Stimulated activated CD4-positive, alpha-beta T cell treated with anti-CD3 and anti-CD28 coated beads, Interleukin-15, amount 100 ng/mL, for 48 hours (primary cell): ENCODE data around the gene CIART.
"Not testable (repeated sequence)": the region's sequence is repeated elsewhere in the genome, so short reads cannot be mapped to it uniquely, and the experiment has no call there.

ENCODE experiments used
- DNase-seq, 2 donors: peaks; one replicate each; pipeline ENCODE4 v3.0.0-alpha.2; 2020; ENCODE audit warnings: low read depth in 2 of 2

The CIART gene

GRCh38 chr1:150261367-150261766, 21.0 kb upstream of the CIART start:
- no peak for DNase-seq

- no peak for DNase-seq
Measured at GRCh38 chr1:150262388-150263320, 19.7 kb upstream of the CIART start.

- DNase-seq, result no peak
Measured at GRCh38 chr1:150263549-150263948, 18.8 kb upstream of the CIART start.

- DNase-seq, result no peak
Measured at GRCh38 chr1:150267896-150268295, 14.5 kb upstream of the CIART start.

DNA sequence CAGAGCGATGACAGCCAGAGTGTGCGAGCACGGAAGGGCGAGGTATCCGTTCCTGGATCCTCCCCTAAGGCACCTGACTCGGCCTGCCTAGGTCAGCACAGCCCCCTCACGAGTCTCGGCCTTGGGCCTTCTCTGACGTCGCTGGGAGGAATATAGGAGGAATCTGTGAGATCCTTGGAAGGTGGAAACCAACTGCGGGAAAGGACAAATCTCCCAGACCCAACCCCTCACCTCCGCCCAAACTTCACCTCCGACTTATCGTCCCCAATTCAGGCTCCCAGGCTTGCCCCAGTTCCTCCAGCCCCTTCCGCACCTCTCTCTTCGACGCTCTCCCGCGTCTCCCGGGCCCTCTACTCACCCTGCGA, 14.0 kb upstream of the CIART start:
- DNase-seq, result peak in 1 of 2 donors; percentile 11

- peak; percentile 92 to 94 for DNase-seq
Measured at GRCh38 chr1:150268705-150269403, 13.5 kb upstream of the CIART start, which contains the start of gene APH1A. Gene APH1A, minus strand, starts transcription at chr1:150269016. Its CDS starts 206 bp downstream, at chr1:150268810.

GRCh38 chr1:150269451-150269850, 12.9 kb upstream of the CIART start:
- no peak for DNase-seq

DNA sequence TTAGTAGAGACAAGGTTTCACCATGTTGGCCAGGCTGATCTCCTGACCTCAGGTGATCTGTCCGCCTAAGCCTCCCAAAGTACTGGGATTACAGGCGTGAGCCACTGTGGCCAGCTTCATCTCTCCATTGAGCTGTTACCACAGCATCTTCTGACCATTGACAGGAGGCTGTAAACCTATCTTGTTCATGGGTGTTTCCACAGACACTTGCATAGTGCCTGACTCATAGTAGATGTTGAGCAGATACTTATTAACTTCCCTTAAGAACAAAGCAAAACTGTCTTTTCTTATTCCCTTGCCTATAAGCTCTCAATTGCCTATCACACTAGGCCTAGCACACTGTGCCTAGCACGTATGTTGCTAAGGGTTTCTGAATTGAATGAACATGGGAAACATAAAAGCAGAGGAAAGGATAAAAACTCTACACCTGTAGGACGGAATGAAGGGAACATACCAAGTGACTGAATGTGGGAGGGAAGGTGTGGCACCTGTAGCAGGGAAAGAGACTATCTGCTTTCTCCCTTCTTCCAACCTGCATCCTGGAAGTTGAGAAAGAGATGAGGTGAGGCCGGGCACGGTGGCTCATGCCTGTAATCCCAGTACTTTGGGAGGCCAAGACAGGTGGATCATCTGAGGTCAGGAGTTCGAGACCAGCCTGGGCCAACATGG, 10.9 kb upstream of the CIART start:
- no peak for DNase-seq

DNA sequence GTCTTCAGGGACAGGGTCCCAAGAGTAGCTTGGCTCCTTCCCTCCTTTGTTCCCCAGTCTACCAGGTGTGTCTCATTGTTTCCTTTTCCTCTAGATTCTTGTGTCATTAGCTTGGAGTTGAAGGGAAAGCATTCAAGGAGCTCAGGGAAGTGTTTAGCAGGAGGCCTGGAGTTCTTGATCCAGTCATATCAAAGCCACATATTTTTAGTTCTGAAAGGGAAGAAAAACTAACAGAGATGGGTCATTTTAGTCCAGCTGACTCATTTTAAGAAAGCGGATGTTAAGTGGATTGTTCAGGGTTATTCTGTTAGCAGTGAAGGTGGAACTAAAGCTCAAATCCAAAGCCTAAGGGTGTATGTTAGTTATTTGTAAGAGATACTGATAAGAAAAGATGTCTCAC, 9.0 kb upstream of the CIART start:
- no peak for DNase-seq

DNA sequence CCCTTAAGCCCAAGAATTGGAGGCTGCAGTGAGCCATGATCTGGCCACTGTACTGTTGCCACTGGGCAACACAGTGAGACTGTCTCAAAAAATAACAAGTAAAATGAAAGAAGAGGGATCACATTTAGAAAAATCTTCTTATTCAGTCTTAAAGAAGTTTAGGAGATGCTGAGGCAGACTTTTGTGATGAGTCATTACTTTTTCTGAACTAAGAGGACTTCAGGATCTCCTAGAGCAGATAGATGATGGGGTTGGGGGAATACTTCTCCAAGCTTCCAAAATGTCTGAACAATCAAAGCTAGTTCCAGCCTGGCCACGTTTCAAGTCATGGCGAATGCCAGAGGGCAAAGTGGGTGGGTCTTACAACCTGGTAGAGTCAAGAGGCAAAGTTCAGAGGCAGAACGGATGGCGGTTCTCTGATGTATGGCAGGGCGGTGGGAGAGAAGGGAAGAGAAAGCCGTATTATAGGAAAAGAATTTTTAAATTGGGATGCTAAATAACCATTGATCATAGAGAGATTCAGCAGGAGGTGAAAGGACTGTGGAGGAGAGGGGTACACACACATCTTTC, 2.1 kb upstream of the CIART start:
- DNase-seq, result no peak

DNA sequence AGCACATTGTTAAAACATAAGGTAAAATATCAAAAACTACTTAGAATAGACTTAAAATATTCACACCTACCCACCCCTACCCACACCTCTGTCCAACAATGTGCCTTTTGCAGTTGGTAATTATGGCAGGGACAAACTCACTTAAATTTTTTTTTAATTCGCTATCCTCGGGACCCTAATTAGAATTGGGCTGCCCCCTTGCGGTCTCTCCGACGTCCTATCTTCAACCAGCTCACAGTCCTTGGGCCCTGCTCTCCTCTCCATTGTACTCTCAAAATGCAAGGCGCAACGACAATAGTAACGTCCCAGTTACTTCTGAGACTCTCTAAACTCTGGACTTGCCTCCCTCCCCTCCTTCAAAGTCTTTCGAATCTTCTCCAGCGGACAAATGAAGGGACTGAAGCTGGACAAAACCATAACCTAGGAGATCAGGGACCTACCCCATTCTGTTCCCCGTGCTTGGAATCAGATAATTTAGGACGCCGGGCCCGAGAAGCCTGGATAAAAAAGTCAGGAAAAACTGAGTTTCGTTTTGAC, 1.1 kb upstream of the CIART start:
- peak; percentile 23 to 50 for DNase-seq

GRCh38 chr1:150282558-150282958, 204 bp downstream of the CIART start:
- no peak for DNase-seq

DNA sequence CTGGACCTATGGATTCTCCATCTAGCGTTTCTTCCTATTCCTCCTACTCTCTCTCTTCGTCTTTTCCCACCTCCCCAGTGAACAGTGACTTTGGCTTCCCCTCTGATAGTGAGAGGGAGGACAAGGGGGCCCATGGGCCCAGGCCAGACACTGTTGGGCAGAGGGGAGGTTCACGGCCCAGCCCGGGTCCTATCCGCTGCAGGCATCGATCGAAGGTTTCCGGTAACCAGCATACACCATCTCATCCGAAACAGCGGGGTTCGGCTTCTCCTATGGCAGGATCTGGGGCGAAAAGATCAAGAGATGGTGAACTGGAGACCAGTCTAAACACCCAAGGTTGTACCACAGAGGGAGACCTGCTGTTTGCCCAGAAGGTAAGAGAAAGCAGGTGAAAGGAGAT, 906 bp downstream of the CIART start:
- no peak for DNase-seq

DNA sequence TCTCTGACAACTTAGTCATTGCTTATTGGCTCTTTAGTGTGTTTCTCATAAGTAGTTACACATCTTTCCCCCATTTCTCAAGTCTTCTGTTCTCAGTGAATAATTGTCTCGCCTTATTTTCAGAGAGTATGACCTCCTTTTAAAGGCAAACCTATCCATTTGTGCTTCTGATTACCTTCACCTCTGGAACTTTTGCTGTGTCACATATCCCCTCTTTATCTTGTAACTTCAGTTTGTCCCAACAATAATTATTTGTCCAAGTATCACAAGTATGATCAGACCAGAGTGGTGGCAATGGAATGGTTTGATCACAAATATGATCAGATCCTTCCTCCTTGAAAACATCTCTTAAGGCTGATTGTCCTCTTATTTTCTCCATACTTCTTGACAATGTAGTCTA, 6.0 kb downstream of the CIART start:
- no peak for DNase-seq

DNA sequence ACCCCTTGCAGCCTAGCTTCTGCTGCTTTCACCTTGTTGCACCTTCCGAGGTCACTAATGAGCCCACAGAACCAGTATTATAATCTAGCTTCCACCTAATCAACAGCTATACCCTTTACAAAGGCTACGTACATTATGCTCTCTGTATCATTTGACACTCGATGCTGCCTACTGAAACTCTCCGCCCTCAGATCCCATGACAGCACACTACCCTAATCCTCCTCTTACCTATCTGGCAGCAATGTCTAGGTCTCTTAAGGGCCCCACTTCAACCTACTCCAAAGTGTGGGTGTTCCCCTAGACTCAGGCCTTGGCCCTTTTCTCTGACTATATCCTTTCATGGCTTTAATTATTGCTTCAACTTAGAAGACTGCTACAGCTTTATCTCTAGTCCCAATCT, 6.5 kb downstream of the CIART start:
- DNase-seq, result no peak

DNA sequence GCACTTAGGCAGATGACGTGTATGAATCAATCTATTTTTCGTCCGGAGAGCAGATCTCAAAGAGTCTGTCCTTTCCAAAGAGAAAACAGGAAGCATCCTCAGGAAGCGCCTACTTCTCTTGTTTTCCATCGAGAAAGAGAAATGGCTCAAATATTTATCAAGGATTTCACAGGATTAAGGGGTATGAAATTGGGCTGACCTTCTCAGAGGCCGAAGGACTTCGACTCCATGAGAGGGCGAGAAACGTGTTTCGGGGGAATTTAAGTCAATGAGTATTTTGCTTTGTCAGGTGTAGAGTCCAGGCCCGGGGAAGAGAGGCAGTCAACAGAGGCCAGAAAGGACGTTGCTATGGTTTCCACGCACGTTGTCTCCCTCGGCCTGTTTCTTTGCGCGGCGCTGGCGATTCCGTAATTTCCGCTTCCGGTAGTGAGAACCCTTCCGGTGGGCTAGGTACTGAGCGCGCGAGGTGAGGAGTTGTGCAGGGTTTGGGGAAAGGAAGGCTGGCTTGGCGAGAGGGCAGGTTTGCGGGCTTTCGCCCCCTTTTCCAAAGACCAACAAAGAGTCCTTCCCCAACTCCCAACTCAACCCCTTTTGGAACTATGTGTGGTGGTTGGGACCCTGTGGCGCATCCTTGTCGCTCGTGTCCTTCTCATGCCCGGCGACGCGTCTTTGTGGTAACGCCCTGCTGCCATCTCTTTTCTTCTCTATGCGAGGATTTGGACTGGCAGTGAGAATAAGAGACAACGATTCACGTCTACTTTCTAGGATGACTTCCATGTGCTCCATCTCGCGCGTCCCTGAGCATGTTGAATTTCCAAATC, 11.3 kb downstream of the CIART start, which contains the start of gene MRPS21:
MRPS21 (plus strand) TSS at position 429 of the 821 bp plus-strand sequence. CDS start 506 bp downstream, outside the sequence.
- DNase-seq, result peak; percentile 82 to 84

DNA sequence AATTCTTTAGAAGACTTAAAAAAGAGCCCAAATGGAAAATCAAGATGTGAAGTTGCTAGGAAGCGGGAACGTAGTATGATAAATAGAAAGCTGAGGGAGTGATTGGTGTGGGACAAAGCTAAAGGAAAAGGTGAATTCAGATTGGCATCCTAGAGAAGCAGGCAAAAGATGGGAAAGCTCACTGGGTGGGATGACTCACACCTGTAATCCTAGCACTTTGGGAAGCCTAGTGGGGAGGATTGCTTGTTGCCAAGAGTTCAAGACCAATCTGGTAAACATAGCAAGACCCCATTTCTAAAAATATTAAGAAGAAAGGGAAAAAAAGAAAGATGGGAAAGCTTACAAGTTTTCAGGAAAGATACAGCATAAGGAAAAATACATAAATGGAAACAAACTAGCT, 13.1 kb downstream of the CIART start:
- DNase-seq, result no peak

DNA sequence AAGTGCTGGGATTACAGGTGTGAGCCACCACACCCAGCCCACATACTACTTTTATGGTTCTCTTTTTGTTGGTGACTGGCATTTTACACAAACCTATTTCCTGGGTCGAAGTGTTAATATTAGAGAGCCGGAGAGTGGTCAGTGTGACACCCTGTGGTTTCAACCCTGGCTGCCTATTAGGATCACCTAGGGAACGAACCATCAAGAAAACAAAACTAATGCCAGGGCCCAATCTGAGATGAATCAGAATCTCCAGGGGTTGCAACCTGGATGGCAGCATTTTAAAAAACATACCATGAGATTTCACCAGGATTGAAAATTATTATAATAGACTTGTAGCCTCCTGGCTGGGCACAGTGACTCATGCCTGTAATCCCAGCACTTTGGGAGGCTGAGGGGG, 17.4 kb downstream of the CIART start:
- DNase-seq, result no peak

DNA sequence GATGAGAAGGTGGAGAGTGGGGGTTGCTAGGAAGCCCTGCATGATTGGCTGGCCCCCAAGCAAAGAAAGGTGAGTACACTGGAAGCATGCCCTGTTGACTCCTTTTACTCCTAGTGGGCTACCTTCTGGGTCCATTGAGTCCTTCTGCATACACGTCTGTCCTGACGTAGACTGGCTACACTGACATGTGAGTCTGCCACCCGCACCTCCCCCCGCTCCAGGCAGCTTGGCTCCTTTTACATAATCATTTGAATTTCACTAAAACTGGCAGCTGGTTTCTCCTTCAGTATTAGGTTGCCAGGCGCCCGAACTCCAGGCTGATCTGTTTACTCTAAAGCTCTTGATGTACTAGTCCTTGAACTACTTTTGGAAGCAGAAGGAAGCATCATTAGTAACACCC, 20.0 kb downstream of the CIART start:
- DNase-seq, result no peak

GRCh38 chr1:150302902-150303301, 20.5 kb downstream of the CIART start:
- DNase-seq, result no peak

DNA sequence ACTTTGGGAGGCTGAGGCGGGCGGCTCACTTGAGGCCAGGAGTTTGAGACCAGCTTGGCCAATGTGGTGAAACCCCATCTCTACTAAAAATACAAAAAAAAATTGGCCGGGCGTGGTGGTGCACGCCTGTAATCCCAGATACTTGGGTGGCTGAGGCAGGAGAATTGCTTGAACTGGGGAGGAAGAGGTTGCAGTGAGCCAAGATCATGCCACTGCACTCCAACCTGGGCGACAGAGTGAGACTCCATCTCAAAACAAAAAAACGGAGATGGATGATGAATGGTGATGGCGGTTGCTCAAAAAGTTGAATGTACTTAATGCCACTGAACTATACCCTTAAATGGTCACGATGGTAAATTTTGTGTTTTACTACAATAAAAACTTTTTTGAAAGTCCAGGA, 26.2 kb downstream of the CIART start:
- DNase-seq, result not testable (repeated sequence)
